ENCODE results near the gene RAB3GAP2.

RAB3GAP2 gene

GRCh38 chr1:220099826-220100225 is 172.4 kb downstream of the RAB3GAP2 start:
- TF ChIP-seq POLR2A (IDR thresholded peaks at IDR 0.05; ENCODE audit: low read length) (no peak), GATA1 (IDR thresholded peaks at IDR 0.05; ENCODE audit: low read depth, low read length) (no peak)
- DNase-seq = no peak

Data from erythroblast (primary cell).